Psoas muscle (tissue), 8 donors: Measurements from ENCODE around the gene COG3. TPM values are rescaled to one million over a fixed set of nuclear protein-coding genes. Genes with fewer than 3 reads are reported as not detected.

Source experiments
- ATAC-seq, 4 donors: fragments of 200-7000 bp; cut with Tn5 transposase; one replicate each; pipeline ENCODE4 v1.9.1; 2020; ENCODE audit warnings: moderate library complexity in 3 of 4, mild to moderate bottlenecking in 2 of 4
- DNase-seq, 2 donors: peaks; one replicate each; pipeline ENCODE4 v3.0.0-alpha.2; 2020
- H3K27ac ChIP-seq: fragments of 200-600 bp; one replicate; pipeline ENCODE4 v1.8.0; 2022
- H3K27me3 ChIP-seq, 3 donors: fragments of 200-600 bp in 1 of 3; one replicate each; pipeline versions ENCODE4 v1.6.1 to v1.8.0; 2013 to 2022; ENCODE audit warnings: low read length in 2 of 3, mild to moderate bottlenecking in 2 of 3, moderate library complexity in 1 of 3; ENCODE audit not compliant: insufficient read depth in 3 of 3
- H3K36me3 ChIP-seq, 2 donors: fragments of 200-600 bp in 1 of 2; one replicate each; pipeline versions ENCODE4 v1.6.1 to v1.8.0; 2013 to 2022; ENCODE audit warnings: low read depth in 1 of 2, mild to moderate bottlenecking in 1 of 2, moderate library complexity in 1 of 2; ENCODE audit not compliant: insufficient read depth in 1 of 2
- H3K4me1 ChIP-seq: fragments of 200-600 bp; one replicate; pipeline ENCODE4 v1.8.0; 2022
- H3K4me3 ChIP-seq: fragments of 200-600 bp; one replicate; pipeline ENCODE4 v1.8.0; 2022; ENCODE audit warnings: mild to moderate bottlenecking
- H3K9me3 ChIP-seq: fragments of 200-600 bp; one replicate; pipeline ENCODE4 v1.8.0; 2022
- CTCF ChIP-seq: fragments of 200-600 bp; IDR thresholded peaks from one replicate; pipeline ENCODE4 v1.8.0; 2022; ENCODE audit warnings: antibody characterized with exemption
- WGBS, 3 donors: extraction: QIAGEN DNeasy Blood & Tissue Kit; methylation state at CpG; one replicate each; pipeline versions ENCODE4 v1.1.6 to v1.1.7; 2013; 5-methylcytosine and 5-hydroxymethylcytosine counted together
- intact Hi-C, 2 donors: fragments of 100-400 bp; cut with DNase I; formaldehyde crosslinking; loops; one replicate each; pipeline versions ENCODE4 v1.11.0 to v1.14.2; 2022
- polyA plus RNA-seq, 3 donors: library from polyadenylated mRNA; stranded (reverse); fragments of 200-250 nt; gene quantifications; one replicate each; pipeline ENCODE4 v1.2.3, GENCODE V29; 2013
- total RNA-seq, 4 donors: library from RNA; stranded (reverse); fragmentation: NEBNext Ultra II Directional in 2 of 4; extraction: Animal tissue kit (Norgen Biotek cat#: 25700) in 2 of 4; gene quantifications; one replicate each; pipeline versions ENCODE4 v1.2.1 to v1.2.4, GENCODE V29; 2021 to 2023
- donor health status: healthy with polysubstance abuse.
- donor health status: DM: no; HTN: no; CAD: no; lungs with moderate emphysema.
- donor health status: Bipolar disorder and iron deficiency.
- donor health status: healthy.
- donor health status: DM: yes; HTN: yes; CAD: no.
- donor health status: DM: no; HTN: no; CAD: no.
- donor health status: DM: no; HTN: no; CAD: no.
- donor health status: DM: yes; HTN: yes; CAD: no.

Gene COG3
- total and polyA plus RNA-seq, 7 donors: 7.5 to 19.1 (median 13.2) TPM

- Histone ChIP-seq H3K4me3 (no peak overlapping the region), H3K4me1 (no peaks in the 10 kb centered on the region), H3K27ac (no peak overlapping the region), H3K27me3 (no peaks in the 10 kb centered on the region), H3K36me3 (peaks cover 0 to 20% of the 10 kb centered on the region in 2 donors), H3K9me3 (no peaks in the 10 kb centered on the region)
- DNase-seq: no peak
- no peak for TF ChIP-seq CTCF
- peak in 1 of 4 donors; percentile 6 for ATAC-seq
- 91 to 97% (median 93%) methylated on average over 10 of the region's 10 CpGs for WGBS, 3 donors
- intact Hi-C loops: no loop called here
Measured at GRCh38 chr13:45540864-45541263, 76.1 kb downstream of the COG3 start.

- no peaks in the 10 kb centered on the region for H3K9me3 ChIP-seq
- H3K27me3 ChIP-seq: no peaks in the 10 kb centered on the region
- no peak for ATAC-seq
- H3K36me3 ChIP-seq: peaks cover 0 to 11% of the 10 kb centered on the region in 2 donors
- no peak overlapping the region for H3K4me3 ChIP-seq
- no peak for TF ChIP-seq CTCF
- intact Hi-C loops: no loop called here
- H3K27ac ChIP-seq: no peak overlapping the region
- DNase-seq: no peak
- no peaks in the 10 kb centered on the region for H3K4me1 ChIP-seq
- 86 to 92% (median 90%) methylated on average over 10 to 11 of the region's 11 CpGs for WGBS, 3 donors
Measured at GRCh38 chr13:45541806-45542205, 77.1 kb downstream of the COG3 start.

GRCh38 chr13:45542391-45542790 is 77.7 kb downstream of the COG3 start:
- Histone ChIP-seq H3K36me3 (peaks cover 0 to 5% of the 10 kb centered on the region in 2 donors), H3K9me3 (no peaks in the 10 kb centered on the region), H3K4me1 (no peaks in the 10 kb centered on the region), H3K4me3 (no peak overlapping the region), H3K27me3 (no peaks in the 10 kb centered on the region), H3K27ac (no peak overlapping the region)
- ATAC-seq: no peak
- no peak for TF ChIP-seq CTCF
- intact Hi-C loops: no loop called here
- DNase-seq: no peak
- 51 to 63% (median 53%) methylated on average over 6 to 8 of the region's 8 CpGs for WGBS, 3 donors

- ATAC-seq: no peak
- no peak for TF ChIP-seq CTCF
- intact Hi-C loops: no loop called here
- Histone ChIP-seq H3K36me3 (peaks cover 0 to under 1% of the 10 kb centered on the region in 2 donors), H3K27ac (no peak overlapping the region), H3K4me3 (no peak overlapping the region), H3K9me3 (no peaks in the 10 kb centered on the region), H3K27me3 (peaks cover 0 to 3% (median 0%) of the 10 kb centered on the region in 3 donors), H3K4me1 (no peaks in the 10 kb centered on the region)
- DNase-seq: no peak
- 84 to 88% (median 86%) methylated on average over 5 of the region's 5 CpGs for WGBS, 3 donors
Measured at GRCh38 chr13:45542878-45543277, 78.1 kb downstream of the COG3 start.

- intact Hi-C loops: no loop called here
- DNase-seq (no peak), ATAC-seq (no peak)
- WGBS, 3 donors: 89 to 93% (median 89%) methylated on average over 2 of the region's 2 CpGs
- Histone ChIP-seq H3K4me1 (no peaks in the 10 kb centered on the region), H3K9me3 (no peaks in the 10 kb centered on the region), H3K27me3 (peaks cover 0 to 3% (median 0%) of the 10 kb centered on the region in 3 donors), H3K27ac (no peak overlapping the region), H3K36me3 (no peaks in the 10 kb centered on the region), H3K4me3 (no peak overlapping the region)
- TF ChIP-seq CTCF: no peak
Measured at GRCh38 chr13:45544520-45544919, 79.8 kb downstream of the COG3 start.
